Ectodermal cell (in vitro differentiated cells): Measurements from ENCODE around the gene KPNB1.
"Not testable (repeated sequence)": the region's sequence is repeated elsewhere in the genome, so short reads cannot be mapped to it uniquely, and the experiment has no call there.

ENCODE experiments used
- H3K27ac ChIP-seq: 2 replicates; pipeline ENCODE4 v1.7.0; 2013; ENCODE audit warnings: mild to moderate bottlenecking, low read depth, low read length; ENCODE audit not compliant: insufficient read depth, poor library complexity, severe bottlenecking
- H3K27me3 ChIP-seq: 2 replicates; pipeline ENCODE4 v1.7.0; 2013; ENCODE audit warnings: mild to moderate bottlenecking, low read length; ENCODE audit not compliant: insufficient read depth, control insufficient read depth, poor library complexity, severe bottlenecking
- H3K36me3 ChIP-seq: one replicate; pipeline ENCODE4 v1.7.0; 2013; ENCODE audit warnings: low read length; ENCODE audit not compliant: control insufficient read depth, insufficient read depth
- H3K4me1 ChIP-seq: one replicate; pipeline ENCODE4 v1.7.0; 2013; ENCODE audit warnings: low read length; ENCODE audit not compliant: control insufficient read depth, insufficient read depth
- H3K4me3 ChIP-seq: 2 replicates; pipeline ENCODE4 v1.7.0; 2013; ENCODE audit warnings: low read depth, low read length, control low read depth; ENCODE audit not compliant: insufficient read depth
- H3K9me3 ChIP-seq: 2 replicates; pipeline ENCODE4 v1.7.0; 2013; ENCODE audit warnings: mild to moderate bottlenecking, low read length, moderate library complexity; ENCODE audit not compliant: control insufficient read depth
- WGBS, 2 experiments: methylation state at CpG; one replicate each; pipeline ENCODE4 v1.1.7; 2013; ENCODE audit warnings: missing lambda C conversion rate in 2 of 2; 5-methylcytosine and 5-hydroxymethylcytosine counted together

The KPNB1 gene

DNA sequence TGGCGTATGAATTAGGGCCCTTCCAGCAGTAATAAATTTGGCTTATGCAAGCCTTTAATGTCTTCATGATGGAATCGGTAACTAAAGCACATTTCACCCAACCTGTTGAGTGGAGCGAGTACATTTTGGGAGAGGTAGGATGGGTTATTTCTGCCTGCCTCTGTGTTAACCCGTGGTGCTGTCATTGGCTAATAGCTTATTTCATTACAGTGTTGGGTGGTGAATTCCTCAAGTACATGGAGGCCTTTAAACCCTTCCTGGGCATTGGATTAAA lies 26.4 kb downstream of the KPNB1 start:
- 97% methylated on average over 4 of the region's 4 CpGs for WGBS, 2 experiments
- H3K9me3 ChIP-seq = no peaks in the 10 kb centered on the region
- no peaks in the 10 kb centered on the region for H3K4me1 ChIP-seq
- peaks cover 92% of the 10 kb centered on the region for H3K36me3 ChIP-seq
- H3K4me3 ChIP-seq = no peak overlapping the region
- no peak overlapping the region for H3K27ac ChIP-seq
- no peaks in the 10 kb centered on the region for H3K27me3 ChIP-seq

GRCh38 chr17:47676510-47677165 lies 26.9 kb downstream of the KPNB1 start:
- Histone ChIP-seq H3K4me3 (no peak overlapping the region), H3K27me3 (no peaks in the 10 kb centered on the region), H3K27ac (no peak overlapping the region), H3K9me3 (no peaks in the 10 kb centered on the region), H3K4me1 (no peaks in the 10 kb centered on the region), H3K36me3 (peaks cover 92% of the 10 kb centered on the region)
- 96 to 97% methylated on average over 7 of the region's 7 CpGs for WGBS, 2 experiments

DNA sequence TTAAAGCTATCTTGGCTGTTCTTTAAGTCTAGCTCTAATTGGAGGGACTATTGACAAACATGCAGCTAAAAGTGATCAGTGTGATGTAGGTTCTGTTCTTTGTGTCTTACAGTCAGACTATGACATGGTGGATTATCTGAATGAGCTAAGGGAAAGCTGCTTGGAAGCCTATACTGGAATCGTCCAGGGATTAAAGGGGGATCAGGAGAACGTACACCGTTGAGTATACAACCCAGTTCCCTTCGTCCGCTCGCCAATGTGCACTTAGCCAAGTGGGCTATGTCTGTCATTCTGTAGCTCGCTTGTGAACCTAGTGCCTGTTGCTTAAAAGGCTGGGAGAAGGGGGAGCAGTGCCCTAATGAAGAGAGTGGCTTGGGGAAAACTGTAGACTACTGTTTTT lies 28.5 kb downstream of the KPNB1 start:
- peaks cover 92% of the 10 kb centered on the region for H3K36me3 ChIP-seq
- WGBS, 2 experiments = 88 to 90% methylated on average over 7 of the region's 7 CpGs

DNA sequence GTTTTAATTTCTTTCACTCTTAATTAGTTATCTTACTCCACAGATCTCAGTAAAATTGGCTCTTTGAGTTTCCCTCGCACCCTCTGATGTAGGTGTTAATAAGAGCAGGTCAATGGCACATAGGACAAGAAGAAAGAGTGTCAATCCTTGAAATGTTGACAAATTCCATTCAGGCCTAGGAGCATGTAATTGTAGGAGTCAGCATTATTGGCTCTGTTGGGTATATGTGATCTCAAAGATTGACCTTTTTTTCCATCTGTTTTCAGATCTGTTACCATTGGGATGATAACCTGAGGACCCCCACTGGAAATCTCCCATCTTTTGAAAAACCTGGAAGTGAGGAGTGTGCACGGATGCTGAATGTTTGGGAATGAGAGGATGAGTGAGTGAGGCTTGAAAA lies 32.4 kb downstream of the KPNB1 start:
- Histone ChIP-seq H3K9me3 (no peaks in the 10 kb centered on the region), H3K36me3 (peaks cover 66% of the 10 kb centered on the region), H3K4me1 (no peaks in the 10 kb centered on the region), H3K27ac (no peak overlapping the region), H3K27me3 (no peaks in the 10 kb centered on the region), H3K4me3 (no peak overlapping the region)
- WGBS, 2 experiments = 97 to 100% methylated on average over 2 of the region's 2 CpGs

More for the DNA sequence above, 28.5 kb downstream of the KPNB1 start:
- no peaks in the 10 kb centered on the region for H3K27me3 ChIP-seq
- no peaks in the 10 kb centered on the region for H3K4me1 ChIP-seq
- H3K27ac ChIP-seq = no peak overlapping the region
- H3K4me3 ChIP-seq = no peak overlapping the region
- H3K9me3 ChIP-seq = no peaks in the 10 kb centered on the region

DNA sequence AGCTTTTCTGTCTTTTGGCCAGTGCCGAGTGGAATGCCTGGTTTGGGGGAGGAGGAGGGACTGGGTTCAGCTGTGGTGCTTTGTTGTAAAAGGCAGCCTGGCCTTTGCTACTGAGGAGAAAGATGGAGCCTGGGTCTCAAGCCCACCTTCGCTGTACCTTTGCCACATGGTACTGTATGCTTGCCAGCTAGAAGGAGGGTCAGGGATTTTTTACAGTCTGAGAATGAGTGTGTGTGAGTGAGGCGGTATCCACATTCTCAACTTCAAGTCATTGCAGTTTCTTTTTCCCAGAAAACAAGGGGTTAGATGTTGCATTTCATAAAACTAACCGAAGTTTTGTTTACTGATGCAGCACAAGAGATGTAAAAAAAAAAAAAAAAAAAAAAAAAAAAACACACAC lies 33.0 kb downstream of the KPNB1 start:
- peaks cover 60% of the 10 kb centered on the region for H3K36me3 ChIP-seq
- H3K9me3 ChIP-seq, H3K27ac ChIP-seq, H3K4me3 ChIP-seq, H3K4me1 ChIP-seq, H3K27me3 ChIP-seq: not testable (repeated sequence)
- 92 to 94% methylated on average over 3 of the region's 4 CpGs for WGBS, 2 experiments

DNA sequence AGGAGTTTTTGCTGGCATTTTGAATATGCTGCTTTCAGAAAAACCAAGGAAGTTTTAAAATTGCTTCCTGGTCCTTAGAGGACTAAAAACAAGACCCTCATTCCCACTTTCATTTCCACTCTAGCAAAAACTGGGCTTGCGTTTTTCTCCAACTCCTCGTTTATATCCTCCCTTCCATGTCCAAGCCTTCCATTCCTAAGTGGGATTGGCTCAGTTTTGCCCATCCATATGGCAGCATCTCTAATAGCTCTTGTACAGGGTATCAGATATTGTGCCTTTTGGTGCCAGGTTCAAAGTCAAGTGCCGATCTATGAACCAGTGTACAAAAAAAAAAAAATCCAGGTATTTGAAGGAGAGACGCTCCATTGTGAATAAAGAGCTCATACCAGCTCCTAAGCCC lies 34.3 kb downstream of the KPNB1 start:
- Histone ChIP-seq H3K36me3 (peaks cover 48% of the 10 kb centered on the region), H3K27me3 (no peaks in the 10 kb centered on the region), H3K4me3 (no peak overlapping the region), H3K27ac (no peak overlapping the region), H3K4me1 (peaks cover 4% of the 10 kb centered on the region), H3K9me3 (no peaks in the 10 kb centered on the region)
- WGBS, 2 experiments = 94 to 95% methylated on average over 4 of the region's 4 CpGs

- H3K27ac ChIP-seq = no peak overlapping the region
- H3K4me3 ChIP-seq = no peak overlapping the region
- peaks cover 43% of the 10 kb centered on the region for H3K36me3 ChIP-seq
- H3K9me3 ChIP-seq = no peaks in the 10 kb centered on the region
- peaks cover 4% of the 10 kb centered on the region for H3K4me1 ChIP-seq
- H3K27me3 ChIP-seq = no peaks in the 10 kb centered on the region
- WGBS, 2 experiments = 96% methylated on average over 4 of the region's 4 CpGs
These were observed 34.9 kb downstream of the KPNB1 start for GRCh38 chr17:47684535-47685193.

DNA sequence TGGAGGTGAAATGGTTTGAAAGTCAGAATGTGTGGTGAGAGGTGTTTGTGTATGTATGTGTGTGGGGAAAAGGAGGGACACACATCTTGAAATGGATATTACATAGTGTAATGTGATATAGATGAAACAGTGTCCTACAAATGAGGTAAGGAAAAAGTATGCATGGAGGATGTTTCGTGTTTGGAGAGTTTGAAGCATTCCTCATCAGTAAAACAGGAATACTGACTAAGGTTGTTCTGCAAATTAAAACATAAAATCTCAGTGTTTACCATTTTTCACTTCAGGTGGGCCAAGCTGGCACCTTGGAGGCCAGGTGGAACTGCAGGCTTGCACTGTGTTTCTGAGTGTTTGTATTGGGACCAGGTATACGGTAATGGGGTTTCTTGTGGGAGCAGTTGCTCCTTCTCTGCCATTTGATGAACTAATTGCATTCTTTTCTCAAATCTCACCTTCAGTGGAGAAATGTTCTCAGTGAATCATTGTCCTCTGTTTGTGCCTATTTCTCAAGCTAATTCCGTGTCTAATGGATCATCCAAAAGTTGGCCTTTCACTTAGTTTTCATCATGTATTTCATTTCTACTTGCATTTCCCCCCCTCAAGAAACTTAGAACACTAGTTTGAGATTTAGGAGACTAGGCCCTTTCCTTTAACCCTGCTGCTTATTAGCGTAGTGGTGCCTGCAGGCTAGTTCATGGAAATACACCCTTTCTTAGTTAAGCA lies 36.0 kb downstream of the KPNB1 start:
- no peaks in the 10 kb centered on the region for H3K27me3 ChIP-seq
- H3K4me3 ChIP-seq = no peak overlapping the region
- no peaks in the 10 kb centered on the region for H3K9me3 ChIP-seq
- H3K4me1 ChIP-seq = peaks cover 4% of the 10 kb centered on the region
- no peak overlapping the region for H3K27ac ChIP-seq
- H3K36me3 ChIP-seq = peaks cover 32% of the 10 kb centered on the region
- WGBS, 2 experiments = 95 to 98% methylated on average over 4 of the region's 4 CpGs

GRCh38 chr17:47686276-47686635 lies 36.5 kb downstream of the KPNB1 start:
- Histone ChIP-seq H3K4me3 (no peak overlapping the region), H3K27me3 (no peaks in the 10 kb centered on the region), H3K36me3 (peaks cover 28% of the 10 kb centered on the region), H3K27ac (no peak overlapping the region), H3K9me3 (no peaks in the 10 kb centered on the region), H3K4me1 (peaks cover 4% of the 10 kb centered on the region)
- WGBS, 2 experiments = 90 to 100% methylated on average over 1 of the region's 1 CpG

DNA sequence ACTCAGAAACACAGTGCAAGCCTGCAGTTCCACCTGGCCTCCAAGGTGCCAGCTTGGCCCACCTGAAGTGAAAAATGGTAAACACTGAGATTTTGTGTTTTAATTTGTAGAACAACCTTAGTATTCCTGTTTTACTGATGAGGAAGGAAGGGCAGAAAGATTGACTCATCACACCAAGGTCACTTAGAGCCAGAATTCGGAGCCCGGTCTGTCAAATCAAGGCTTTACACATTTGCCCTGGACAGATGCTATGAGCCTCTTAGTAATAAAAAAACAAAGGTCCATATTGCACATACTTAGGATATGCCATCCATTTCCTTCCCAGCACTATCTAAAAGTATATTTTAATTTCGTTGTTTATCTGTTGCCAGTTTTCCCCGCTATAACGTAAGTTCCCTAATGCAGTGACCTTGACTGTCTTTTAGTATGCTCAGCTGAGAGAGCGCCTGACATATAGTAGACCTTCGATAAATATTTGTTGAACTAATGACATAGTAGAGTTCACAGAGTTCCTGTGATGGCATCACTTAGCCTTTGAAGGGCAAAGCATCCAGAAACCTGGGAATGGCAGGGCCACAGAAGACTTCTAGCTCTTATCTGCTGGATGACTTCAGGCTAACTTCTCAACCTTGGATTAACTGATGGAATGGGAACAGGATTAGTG lies 37.1 kb downstream of the KPNB1 start:
- H3K4me3 ChIP-seq = no peak overlapping the region
- no peak overlapping the region for H3K27ac ChIP-seq

More for the DNA sequence above, 37.1 kb downstream of the KPNB1 start:
- 97% methylated on average over 7 of the region's 7 CpGs for WGBS, 2 experiments
- Histone ChIP-seq H3K27me3 (no peaks in the 10 kb centered on the region), H3K9me3 (no peaks in the 10 kb centered on the region), H3K36me3 (peaks cover 25% of the 10 kb centered on the region), H3K4me1 (peaks cover 4% of the 10 kb centered on the region)
